HG02678 (cell line): ENCODE results near the gene PCSK9.

Source experiments
- ATAC-seq: cut with Tn5 transposase; IDR thresholded peaks from one replicate; pipeline ENCODE4 v1.9.1; 2021; ENCODE audit warnings: mild to moderate bottlenecking, moderate library complexity; ENCODE audit not compliant: unreplicated experiment

PCSK9 gene

GRCh38 chr1:55039342-55040082, at the start of gene PCSK9:
PCSK9 (plus strand) TSS chr1:55039548; CDS start chr1:55039838, 290 bp downstream.
- ATAC-seq = no peak

GRCh38 chr1:54989968-54990810, 49.2 kb upstream of the PCSK9 start:
- ATAC-seq = no peak

GRCh38 chr1:54990916-54991315, 48.4 kb upstream of the PCSK9 start:
- ATAC-seq = no peak

DNA sequence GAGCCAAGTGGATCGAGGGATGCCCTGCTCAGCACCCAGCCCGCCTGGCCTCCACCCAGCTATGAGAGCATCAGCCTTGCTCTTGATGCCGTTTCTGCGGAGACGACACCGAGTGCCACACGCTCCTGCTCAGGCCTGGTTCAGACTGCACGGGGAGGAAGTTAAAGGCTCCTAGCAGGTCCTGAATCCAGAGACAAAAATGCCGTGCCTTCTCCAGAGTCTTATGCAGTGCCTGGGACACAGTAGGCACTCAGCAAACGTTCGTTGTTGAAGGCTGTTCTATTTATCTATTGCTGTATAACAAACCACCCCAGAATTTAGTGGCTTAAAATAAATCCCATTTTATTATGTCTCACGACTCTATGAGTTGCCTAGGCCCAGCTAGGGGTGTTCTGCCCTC, 47.4 kb upstream of the PCSK9 start:
- no peak for ATAC-seq

GRCh38 chr1:54993140-54993539, 46.2 kb upstream of the PCSK9 start:
- ATAC-seq = no peak

GRCh38 chr1:54994355-54994990, 44.9 kb upstream of the PCSK9 start:
- no peak for ATAC-seq

- no peak for ATAC-seq
Measured at GRCh38 chr1:54995013-54995760, 44.2 kb upstream of the PCSK9 start.

- no peak for ATAC-seq
Measured at GRCh38 chr1:54995835-54996234, 43.5 kb upstream of the PCSK9 start.

GRCh38 chr1:54996359-54996868, 42.9 kb upstream of the PCSK9 start:
- ATAC-seq = peak; percentile 72

DNA sequence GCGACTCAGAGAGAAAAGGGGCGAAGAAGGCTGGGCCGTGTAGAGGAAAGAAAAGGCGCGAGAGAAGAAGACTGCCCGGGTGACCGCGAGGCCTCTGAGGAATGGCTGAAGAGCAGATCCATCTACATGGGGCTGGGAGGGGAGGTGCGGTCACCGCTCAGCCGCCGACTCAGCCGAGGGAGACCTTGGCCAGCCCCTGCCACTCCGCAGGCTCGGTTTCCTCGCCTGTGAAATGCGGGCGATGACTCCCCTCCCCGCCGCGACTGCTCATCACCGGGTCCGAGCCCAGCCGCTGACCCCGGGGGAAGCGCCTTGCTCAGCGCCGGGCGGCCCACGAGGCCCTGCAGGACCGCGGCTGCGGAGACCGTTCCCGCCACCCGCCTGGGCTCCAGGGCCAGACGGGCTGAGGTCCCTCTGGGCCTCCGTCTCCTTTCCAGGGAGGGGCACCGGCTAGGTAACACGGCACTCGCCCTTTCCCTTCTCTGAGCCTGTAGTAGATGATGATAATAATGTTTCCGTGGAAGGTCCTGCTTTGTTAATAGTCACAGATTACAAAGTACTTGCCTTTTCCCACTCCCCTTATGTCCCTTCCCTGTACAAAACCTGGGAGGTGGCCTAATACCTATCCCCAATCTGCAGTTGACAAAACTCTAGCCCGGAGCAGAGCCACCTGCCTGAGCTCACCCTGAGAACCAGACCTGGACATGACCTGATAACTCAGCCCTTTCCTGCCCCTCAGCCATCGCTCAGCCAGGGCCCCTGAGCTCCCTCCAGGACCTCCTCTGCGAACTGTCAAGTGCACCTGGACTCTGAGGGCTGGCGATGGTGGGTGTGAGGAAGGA, 42.3 kb upstream of the PCSK9 start:
- no peak for ATAC-seq

- no peak for ATAC-seq
Measured at GRCh38 chr1:54997711-54997986, 41.7 kb upstream of the PCSK9 start.

GRCh38 chr1:54998100-54998499, 41.2 kb upstream of the PCSK9 start:
- no peak for ATAC-seq

- ATAC-seq = no peak
Measured at GRCh38 chr1:54998677-54999076, 40.7 kb upstream of the PCSK9 start, which contains the start of gene BSND. BSND (plus strand) TSS chr1:54998933; CDS start chr1:54999187, 254 bp downstream.

DNA sequence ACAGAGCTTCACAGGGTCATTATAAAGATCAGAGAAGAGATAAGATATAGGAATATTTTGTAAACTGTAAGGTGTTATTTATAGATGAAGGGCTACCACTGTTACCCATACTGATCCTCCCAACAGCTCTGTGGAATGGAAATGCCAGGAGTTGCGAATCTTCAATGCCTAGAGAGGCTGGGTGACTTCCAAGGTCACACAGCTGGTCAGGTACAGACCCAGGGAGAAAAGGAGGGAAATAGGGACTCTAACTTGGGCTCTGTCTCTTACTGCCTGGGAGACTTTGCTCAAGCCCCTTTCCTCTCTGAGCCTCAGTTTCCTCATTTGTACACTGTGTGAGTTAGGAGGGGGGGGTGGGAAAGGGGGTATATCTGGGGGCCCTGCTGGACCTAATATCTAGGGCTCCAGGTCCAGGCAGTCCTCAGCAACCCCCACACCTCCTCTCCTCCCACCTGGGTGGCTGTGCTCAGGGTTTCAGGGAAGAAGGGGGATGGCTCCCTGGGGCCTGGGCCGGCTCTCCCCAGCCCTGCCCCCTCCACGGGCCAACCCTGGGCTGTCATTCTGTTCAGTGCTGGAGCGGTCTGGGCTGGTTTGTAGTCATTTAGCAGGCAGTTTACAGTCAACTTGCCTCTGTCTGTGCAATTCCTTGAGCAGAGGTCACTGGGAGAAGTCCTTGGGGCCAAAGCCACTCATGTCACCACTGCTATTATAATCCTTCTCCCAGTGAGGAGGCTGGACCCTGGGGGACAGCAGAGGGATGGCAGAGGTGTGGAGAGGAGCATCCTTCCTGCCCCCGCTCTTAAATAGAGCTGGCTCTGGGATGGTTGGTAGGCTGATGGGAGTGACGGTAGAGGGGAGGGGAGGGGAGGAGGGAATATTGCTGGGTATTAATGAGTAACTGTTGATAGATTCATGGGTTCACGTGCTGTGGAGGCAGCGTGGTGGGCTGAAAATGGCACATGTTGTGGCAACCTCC, 39.0 kb upstream of the PCSK9 start:
- ATAC-seq = no peak

DNA sequence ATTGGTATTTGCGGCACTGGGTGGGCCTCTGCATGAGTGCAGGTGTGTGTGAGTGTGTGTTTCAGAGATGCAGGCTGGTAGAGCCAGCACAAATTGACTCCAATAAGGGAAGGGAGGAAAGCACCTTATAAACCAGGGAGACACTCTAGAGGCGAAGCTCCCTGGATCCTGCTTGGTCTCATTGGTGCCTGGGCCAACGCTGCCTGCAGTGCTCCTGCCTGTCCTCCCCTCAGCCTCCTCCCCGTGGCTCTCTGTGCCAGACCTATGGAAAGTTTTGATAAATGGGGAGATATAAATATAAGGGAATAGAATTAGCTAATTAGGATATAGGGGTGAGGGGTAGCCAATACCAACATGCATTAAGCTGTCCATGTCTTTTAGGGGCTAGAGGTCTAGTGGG, 38.0 kb upstream of the PCSK9 start:
- ATAC-seq = no peak

- no peak for ATAC-seq
Measured at GRCh38 chr1:55002686-55003085, 36.7 kb upstream of the PCSK9 start.

DNA sequence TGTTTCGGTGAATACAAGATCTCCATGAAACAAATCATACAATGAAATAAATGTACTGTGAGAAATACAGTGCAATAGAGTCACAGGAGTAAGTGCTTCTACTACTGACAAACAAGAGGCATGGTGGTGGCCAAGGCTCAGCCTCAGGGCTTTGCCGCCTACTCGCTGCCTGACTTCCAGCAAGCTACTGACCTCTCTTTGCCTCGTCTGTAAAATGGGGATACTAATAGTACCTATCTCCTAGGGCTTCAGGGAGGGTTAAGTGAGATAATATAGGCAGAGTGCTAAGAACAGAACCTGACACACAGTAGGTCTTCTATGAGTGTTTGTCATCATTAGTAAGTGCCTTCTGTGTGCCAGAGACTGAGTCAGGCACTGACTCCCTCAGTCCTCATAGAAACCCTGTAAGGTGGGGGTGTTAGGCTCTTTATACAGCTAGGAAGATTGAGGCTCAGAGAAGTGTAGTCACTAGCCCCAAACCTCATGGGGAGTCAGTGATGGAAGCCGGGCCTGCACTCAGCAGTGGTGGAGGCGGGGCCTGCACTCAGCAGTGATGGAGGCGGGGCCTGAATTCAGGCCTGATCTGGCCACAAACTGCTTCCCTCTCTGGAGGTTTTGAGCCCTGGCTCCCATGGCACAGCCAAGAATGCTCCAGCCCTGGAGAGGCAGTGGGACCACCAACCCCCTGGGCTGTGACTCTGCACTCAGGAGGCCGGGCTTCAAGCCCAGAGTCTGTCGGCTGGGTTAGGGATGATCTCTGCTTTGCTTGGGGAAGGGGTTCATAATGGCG, 33.8 kb upstream of the PCSK9 start:
- ATAC-seq = no peak

DNA sequence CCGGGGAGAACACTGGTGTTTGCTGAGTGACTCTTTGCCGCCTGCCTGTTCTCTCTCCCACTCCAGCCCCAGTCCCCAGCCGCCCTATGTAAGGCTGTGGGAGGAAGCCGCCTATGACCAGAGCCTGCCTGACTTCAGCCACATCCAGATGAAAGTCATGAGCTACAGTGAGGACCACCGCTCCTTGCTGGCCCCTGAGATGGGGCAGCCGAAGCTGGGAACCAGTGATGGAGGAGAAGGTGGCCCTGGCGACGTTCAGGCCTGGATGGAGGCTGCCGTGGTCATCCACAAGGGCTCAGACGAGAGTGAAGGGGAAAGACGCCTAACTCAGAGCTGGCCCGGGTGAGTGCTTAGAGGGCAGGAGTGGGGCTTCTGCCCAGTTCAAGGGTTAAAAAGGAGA, 32.4 kb upstream of the PCSK9 start:
- no peak for ATAC-seq
